WERI-Rb-1 (cell line): Measurements from ENCODE around the gene ABCC12.
A peak's percentile ranks its signal among the peaks of the same experiment; 100 is the strongest.

ENCODE experiments used
- DNase-seq: peaks from one replicate; pipeline ENCODE4 v3.0.0-alpha.2; 2020
- H3K27ac ChIP-seq: fragments of 250-450 bp; sonication (Bioruptor Pico); 2 replicates; pipeline ENCODE4 v1.5.1; 2020; ENCODE audit warnings: mild to moderate bottlenecking, moderate library complexity
- H3K27me3 ChIP-seq: fragments of 250-450 bp; sonication (Bioruptor Pico); 2 replicates; pipeline ENCODE4 v1.5.1; 2021; ENCODE audit warnings: mild to moderate bottlenecking, low read depth, moderate library complexity; ENCODE audit not compliant: insufficient read depth, severe bottlenecking
- H3K36me3 ChIP-seq: fragments of 250-450 bp; sonication (Bioruptor Pico); 2 replicates; pipeline ENCODE4 v1.5.1; 2020; ENCODE audit warnings: mild to moderate bottlenecking, moderate library complexity
- H3K4me3 ChIP-seq: 2 replicates; pipeline ENCODE4 v1.5.1; 2011; ENCODE audit warnings: low read depth, mild to moderate bottlenecking, control low read depth, low read length
- H3K9me3 ChIP-seq: fragments of 250-450 bp; sonication (Bioruptor Pico); 2 replicates; pipeline ENCODE4 v1.5.1; 2021; ENCODE audit warnings: mild to moderate bottlenecking, moderate library complexity; ENCODE audit not compliant: severe bottlenecking
- TF ChIP-seq, protein P1 (sequence below): IDR thresholded peaks from 2 replicates; pipeline ENCODE4 v1.5.1; 2011; ENCODE audit warnings: low read depth, mild to moderate bottlenecking, control low read depth, inconsistent platforms, low read length

The ABCC12 gene

GRCh38 chr16:48194828-48195556 is 39.2 kb upstream of the ABCC12 start:
- H3K27ac ChIP-seq: no peak overlapping the region
- TF ChIP-seq, protein P1, sequence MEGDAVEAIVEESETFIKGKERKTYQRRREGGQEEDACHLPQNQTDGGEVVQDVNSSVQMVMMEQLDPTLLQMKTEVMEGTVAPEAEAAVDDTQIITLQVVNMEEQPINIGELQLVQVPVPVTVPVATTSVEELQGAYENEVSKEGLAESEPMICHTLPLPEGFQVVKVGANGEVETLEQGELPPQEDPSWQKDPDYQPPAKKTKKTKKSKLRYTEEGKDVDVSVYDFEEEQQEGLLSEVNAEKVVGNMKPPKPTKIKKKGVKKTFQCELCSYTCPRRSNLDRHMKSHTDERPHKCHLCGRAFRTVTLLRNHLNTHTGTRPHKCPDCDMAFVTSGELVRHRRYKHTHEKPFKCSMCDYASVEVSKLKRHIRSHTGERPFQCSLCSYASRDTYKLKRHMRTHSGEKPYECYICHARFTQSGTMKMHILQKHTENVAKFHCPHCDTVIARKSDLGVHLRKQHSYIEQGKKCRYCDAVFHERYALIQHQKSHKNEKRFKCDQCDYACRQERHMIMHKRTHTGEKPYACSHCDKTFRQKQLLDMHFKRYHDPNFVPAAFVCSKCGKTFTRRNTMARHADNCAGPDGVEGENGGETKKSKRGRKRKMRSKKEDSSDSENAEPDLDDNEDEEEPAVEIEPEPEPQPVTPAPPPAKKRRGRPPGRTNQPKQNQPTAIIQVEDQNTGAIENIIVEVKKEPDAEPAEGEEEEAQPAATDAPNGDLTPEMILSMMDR: no peak
- no peaks in the 10 kb centered on the region for H3K36me3 ChIP-seq
- no peak overlapping the region for H3K4me3 ChIP-seq
- DNase-seq: peak; percentile 36
- no peaks in the 10 kb centered on the region for H3K9me3 ChIP-seq
- no peaks in the 10 kb centered on the region for H3K27me3 ChIP-seq

DNA sequence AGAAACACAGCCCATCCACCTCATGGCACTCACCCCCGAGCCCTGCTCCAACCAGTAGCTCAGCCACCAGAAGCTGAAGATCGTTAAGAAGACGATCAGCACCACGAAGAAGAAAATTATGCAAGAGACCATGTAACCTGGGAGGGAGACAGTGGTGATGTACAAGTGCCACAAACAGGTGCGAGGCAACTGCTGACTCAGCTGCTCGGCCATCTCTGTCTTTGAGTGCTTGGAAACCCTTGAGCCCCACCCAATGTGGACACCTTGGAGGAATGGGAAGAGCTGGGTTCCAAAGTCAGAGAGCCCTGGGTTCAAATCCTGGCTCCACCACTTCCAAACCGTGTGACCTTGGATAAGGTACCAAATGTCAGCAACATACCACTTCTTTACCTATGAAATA is 38.1 kb upstream of the ABCC12 start:
- TF ChIP-seq, protein P1: no peak
- H3K36me3 ChIP-seq: no peaks in the 10 kb centered on the region
- H3K4me3 ChIP-seq: no peak overlapping the region
- no peak overlapping the region for H3K27ac ChIP-seq
- no peaks in the 10 kb centered on the region for H3K9me3 ChIP-seq
- no peaks in the 10 kb centered on the region for H3K27me3 ChIP-seq
- DNase-seq: no peak

DNA sequence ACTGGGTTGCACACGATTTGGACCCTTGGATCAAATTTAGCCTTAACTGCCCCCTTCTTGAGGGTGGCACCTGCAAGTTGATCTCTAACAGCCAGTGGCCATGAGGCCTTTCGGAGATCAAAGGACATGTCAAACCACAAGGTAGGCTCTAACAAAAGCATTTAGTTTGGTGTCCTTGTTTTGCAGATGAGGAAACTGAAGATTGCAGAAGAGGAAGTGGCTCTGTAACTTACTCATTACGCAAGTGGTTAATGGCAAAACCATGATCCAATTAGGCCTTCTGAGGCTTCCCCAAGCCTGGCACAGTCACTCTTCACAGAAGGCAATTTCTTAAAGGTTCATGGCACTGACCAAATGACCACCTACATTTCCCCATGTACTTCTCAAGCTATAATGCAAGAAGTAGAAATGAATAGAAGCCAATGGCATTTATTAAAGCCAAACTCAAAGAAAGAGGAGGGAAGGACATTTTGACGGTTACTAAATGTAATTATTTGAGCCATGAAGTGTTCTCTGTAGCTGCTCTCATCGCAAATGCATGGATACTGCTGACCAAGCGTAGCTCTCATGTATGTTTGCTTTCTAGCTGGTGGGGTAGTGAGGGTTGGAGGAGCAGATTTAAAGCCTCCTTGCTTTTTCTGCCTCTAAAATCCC is 32.8 kb upstream of the ABCC12 start:
- H3K27me3 ChIP-seq: no peaks in the 10 kb centered on the region
- H3K9me3 ChIP-seq: no peaks in the 10 kb centered on the region
- TF ChIP-seq, protein P1: no peak
- no peak overlapping the region for H3K27ac ChIP-seq
- H3K4me3 ChIP-seq: no peak overlapping the region
- DNase-seq: no peak
- no peaks in the 10 kb centered on the region for H3K36me3 ChIP-seq

- no peaks in the 10 kb centered on the region for H3K27me3 ChIP-seq
- DNase-seq: no peak
- no peak overlapping the region for H3K27ac ChIP-seq
- no peak overlapping the region for H3K4me3 ChIP-seq
- TF ChIP-seq, protein P1: no peak
- H3K36me3 ChIP-seq: no peaks in the 10 kb centered on the region
- no peaks in the 10 kb centered on the region for H3K9me3 ChIP-seq
Measured at GRCh38 chr16:48187779-48188178, 32.0 kb upstream of the ABCC12 start.

GRCh38 chr16:48184681-48185080 is 28.9 kb upstream of the ABCC12 start:
- Histone ChIP-seq H3K9me3 (no peaks in the 10 kb centered on the region), H3K27ac (no peak overlapping the region), H3K27me3 (no peaks in the 10 kb centered on the region), H3K36me3 (no peaks in the 10 kb centered on the region), H3K4me3 (no peak overlapping the region)
- no peak for DNase-seq
- TF ChIP-seq, protein P1: no peak
